Testis (tissue), 2 donors: Measurements from ENCODE around the gene RIPOR3.

Experiments used
- CTCF ChIP-seq, 3 experiments: fragments of 450-650 bp in 2 of 3; fragments of 200-600 bp in 1 of 3; sonication (generic) in 1 of 3; IDR thresholded peaks; one replicate each; pipeline ENCODE4 v1.5.1; 2016 to 2019; ENCODE audit warnings: antibody characterized with exemption in 3 of 3, mild to moderate bottlenecking in 2 of 3, moderate library complexity in 1 of 3
- POLR2A ChIP-seq: fragments of 450-650 bp; IDR thresholded peaks from one replicate; pipeline ENCODE4 v1.6.1; 2017; ENCODE audit warnings: antibody characterized with exemption, mild to moderate bottlenecking, moderate library complexity

DNA sequence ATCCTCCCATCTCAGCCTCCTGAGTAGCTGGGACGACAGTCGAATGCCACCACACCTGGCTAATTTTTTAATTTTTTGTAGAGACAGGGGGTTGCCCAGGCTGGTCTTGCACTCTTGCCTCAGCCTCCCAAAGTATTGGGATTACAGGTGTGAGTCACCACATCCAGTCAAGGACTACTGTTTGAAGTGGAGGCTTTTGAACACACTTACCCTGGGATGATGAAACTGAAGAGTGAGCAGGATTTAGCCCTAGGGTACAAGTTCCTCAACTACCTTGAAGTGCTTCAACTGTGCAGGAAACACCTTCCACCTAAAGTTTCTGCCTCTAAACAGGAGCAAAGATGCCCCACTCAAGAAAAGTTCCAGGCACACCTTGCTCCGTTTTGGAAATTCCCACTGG, 24.4 kb upstream of the RIPOR3 start:
- TF ChIP-seq CTCF (IDR thresholded peaks at IDR 0.05) (no peak), POLR2A (no peak)
